Esophagus muscularis mucosa (tissue), 3 donors: ENCODE measurements around the gene DUSP16.

Source experiments
- CTCF ChIP-seq, 3 experiments: fragments of 200-600 bp in 2 of 3; fragments of 450-650 bp in 1 of 3; sonication (generic) in 2 of 3; IDR thresholded peaks; one replicate each; pipeline ENCODE4 v1.5.1; 2017 to 2019; ENCODE audit warnings: antibody characterized with exemption in 3 of 3, mild to moderate bottlenecking in 2 of 3, moderate library complexity in 1 of 3
- POLR2A ChIP-seq: fragments of 450-650 bp; IDR thresholded peaks from one replicate; pipeline ENCODE4 v1.6.1; 2017; ENCODE audit warnings: antibody characterized with exemption, moderate library complexity, mild to moderate bottlenecking, low read depth
- POLR2AphosphoS5 ChIP-seq, 2 donors: sonication (generic); formaldehyde crosslinking; IDR thresholded peaks; one replicate each; pipeline ENCODE4 v1.6.1; 2017; ENCODE audit warnings: antibody characterized with exemption in 2 of 2

- TF ChIP-seq CTCF (IDR thresholded peaks at IDR 0.05) = no peak
- TF ChIP-seq POLR2A = no peak
- TF ChIP-seq POLR2AphosphoS5 (IDR thresholded peaks at IDR 0.05) = peak; percentile 14 to 56
These were observed 56.8 kb downstream of the DUSP16 start for GRCh38 chr12:12505544-12506495.
